OCI-LY7 (cell line): ENCODE data around the gene BRSK2. TPM values are rescaled to one million over a fixed set of nuclear protein-coding genes. Genes with fewer than 3 reads are reported as not detected.

ENCODE experiments used
- BruUV-seq: library from RNA; stranded (reverse); fragments of 400-500 nt; replicated peaks from 2 replicates; lab custom pipeline; 2021; lab: Mats Ljungman, UMichigan
- CTCF ChIA-PET: fragments of 300-600 bp; sonication (Branson Sonifier 250); formaldehyde crosslinking; loops from one replicate; lab custom pipeline; 2022; ENCODE audit warnings: antibody characterized with exemption; ENCODE audit not compliant: unreplicated experiment; lab: Charles Lee
- POLR2A ChIA-PET: fragments of 300-600 bp; sonication (Branson Sonifier 250); formaldehyde crosslinking; loops from one replicate; lab custom pipeline; 2022; ENCODE audit warnings: antibody characterized with exemption; lab: Charles Lee
- DNase-seq: peaks from one replicate; pipeline ENCODE4 v3.0.0-alpha.2; 2015; ENCODE audit warnings: low spot score
- H2AFZ ChIP-seq: fragments of 200-600 bp; sonication (generic), shearing (Covaris generic); 2 replicates; pipeline ENCODE4 v1.6.1; 2014; ENCODE audit warnings: mild to moderate bottlenecking, antibody characterized with exemption, low read length, moderate library complexity
- H3K27ac ChIP-seq: fragments of 200-600 bp; sonication (generic); 2 replicates; pipeline ENCODE4 v1.5.1; 2014; ENCODE audit warnings: mixed run types, low read depth, mild to moderate bottlenecking, moderate library complexity, low read length, inconsistent platforms; ENCODE audit not compliant: poor library complexity, severe bottlenecking
- H3K36me3 ChIP-seq: fragments of 200-600 bp; sonication (generic); 2 replicates; pipeline ENCODE4 v1.6.1; 2014; ENCODE audit warnings: mild to moderate bottlenecking, antibody characterized with exemption, low read length, moderate library complexity, mixed read lengths; ENCODE audit not compliant: insufficient read depth
- H3K4me1 ChIP-seq: fragments of 200-600 bp; sonication (generic); 2 replicates; pipeline ENCODE4 v1.5.1; 2014; ENCODE audit warnings: mild to moderate bottlenecking, low read length; ENCODE audit not compliant: insufficient read depth, poor library complexity, severe bottlenecking
- H3K4me2 ChIP-seq: fragments of 200-600 bp; sonication (generic); 2 replicates; pipeline ENCODE4 v1.6.1; 2014; ENCODE audit warnings: mild to moderate bottlenecking, low read length
- H3K4me3 ChIP-seq: fragments of 200-600 bp; sonication (generic); 2 replicates; pipeline ENCODE4 v1.5.1; 2014; ENCODE audit warnings: mild to moderate bottlenecking, low read depth, low read length; ENCODE audit not compliant: poor library complexity, severe bottlenecking
- H3K79me2 ChIP-seq: fragments of 200-600 bp; sonication (generic); 2 replicates; pipeline ENCODE4 v1.6.1; 2016; ENCODE audit warnings: low read depth, mild to moderate bottlenecking, low read length, moderate library complexity, mixed read lengths; ENCODE audit not compliant: insufficient read depth
- H3K9me2 ChIP-seq: fragments of 200-600 bp; sonication (generic); 2 replicates; pipeline ENCODE4 v1.6.1; 2016; ENCODE audit warnings: mild to moderate bottlenecking, low read length, mixed read lengths; ENCODE audit not compliant: insufficient read depth
- H3K9me3 ChIP-seq: fragments of 200-600 bp; sonication (generic); 2 replicates; pipeline ENCODE4 v1.6.1; 2014; ENCODE audit warnings: mild to moderate bottlenecking, mixed run types, low read length, mixed read lengths
- H4K20me1 ChIP-seq: fragments of 200-600 bp; sonication (generic); 2 replicates; pipeline ENCODE4 v1.6.1; 2014; ENCODE audit warnings: mild to moderate bottlenecking, antibody characterized with exemption, low read length, moderate library complexity, mixed read lengths; ENCODE audit not compliant: insufficient read depth
- CTCF ChIP-seq: fragments of 200-600 bp; sonication (generic); conservative IDR thresholded peaks from 2 replicates; pipeline ENCODE4 v1.5.1; 2014; ENCODE audit warnings: mild to moderate bottlenecking, antibody characterized with exemption, low read length, moderate library complexity, mixed read lengths
- EZH2phosphoT487 ChIP-seq: fragments of 200-600 bp; sonication (generic); IDR thresholded peaks from 2 replicates; pipeline ENCODE4 v1.6.1; 2018; ENCODE audit warnings: low read depth, borderline replicate concordance, mild to moderate bottlenecking, mixed run types, antibody characterized with exemption, low read length, moderate library complexity, mixed read lengths
- intact Hi-C: fragments of 100-400 bp; cut with micrococcal nuclease; formaldehyde crosslinking; loops from one replicate; pipeline ENCODE4 v1.10.0; 2022; ENCODE audit not compliant: unreplicated experiment
- total RNA-seq, 2 experiments: library from RNA; depleted of rRNA in 1 of 2; stranded (reverse); fragments of >200 nt in 1 of 2; shearing (Covaris generic) in 1 of 2; gene quantifications; 2 replicates each; pipeline ENCODE4 v1.2.3, GENCODE V29; 2014 to 2022

BRSK2 gene
- total RNA-seq, 2 experiments from 2014 or later: not detected

GRCh38 chr11:1483445-1483961 is 93.8 kb downstream of the BRSK2 start:
- CTCF ChIA-PET: no interaction called here
- intact Hi-C loops: no loop called here
- Histone ChIP-seq H3K4me2 (no peak overlapping the region), H3K27ac (no peak overlapping the region), H3K9me2 (no peaks in the 10 kb centered on the region), H3K9me3 (no peaks in the 10 kb centered on the region), H3K4me1 (no peaks in the 10 kb centered on the region), H4K20me1 (no peaks in the 10 kb centered on the region; the same call in 1 of the 2 replicates), H3K79me2 (no peaks in the 10 kb centered on the region), H3K4me3 (no peak overlapping the region), H2AFZ (no peak overlapping the region), H3K36me3 (no peaks in the 10 kb centered on the region)
- BruUV-seq: no TSS peak
- DNase-seq: no peak
- TF ChIP-seq EZH2phosphoT487 (no peak), CTCF (no peak)
- POLR2A ChIA-PET: no interaction called here

GRCh38 chr11:1484061-1484671 is 94.4 kb downstream of the BRSK2 start:
- TF ChIP-seq CTCF: no peak
- no peak for TF ChIP-seq EZH2phosphoT487
- Histone ChIP-seq H3K36me3 (no peaks in the 10 kb centered on the region), H3K4me2 (no peak overlapping the region), H3K4me3 (no peak overlapping the region), H3K9me3 (no peaks in the 10 kb centered on the region), H3K27ac (no peak overlapping the region), H3K4me1 (no peaks in the 10 kb centered on the region), H4K20me1 (no peaks in the 10 kb centered on the region; the same call in 1 of the 2 replicates), H3K9me2 (no peaks in the 10 kb centered on the region), H2AFZ (no peak overlapping the region), H3K79me2 (no peaks in the 10 kb centered on the region)
- ChIA-PET POLR2A (no interaction called here), CTCF (no interaction called here)
- DNase-seq: no peak
- intact Hi-C loops: no loop called here
- BruUV-seq: no TSS peak

- CTCF ChIA-PET: no interaction called here
- BruUV-seq: no TSS peak
- H3K27ac ChIP-seq: no peak overlapping the region
- no peak for TF ChIP-seq CTCF
- TF ChIP-seq EZH2phosphoT487: no peak
- no peaks in the 10 kb centered on the region for H3K9me2 ChIP-seq
- H3K4me3 ChIP-seq: no peak overlapping the region
- no peak overlapping the region for H2AFZ ChIP-seq
- DNase-seq: no peak
- no peaks in the 10 kb centered on the region for H3K9me3 ChIP-seq
- intact Hi-C loops: no loop called here
- no peaks in the 10 kb centered on the region; the same call in 1 of the 2 replicates for H4K20me1 ChIP-seq
- POLR2A ChIA-PET: no interaction called here
- no peak overlapping the region for H3K4me2 ChIP-seq
- H3K4me1 ChIP-seq: no peaks in the 10 kb centered on the region
- no peaks in the 10 kb centered on the region for H3K36me3 ChIP-seq
- no peaks in the 10 kb centered on the region for H3K79me2 ChIP-seq
Measured at GRCh38 chr11:1484695-1485503, 95.2 kb downstream of the BRSK2 start.
